ENCODE results near the gene COMMD6. TPM values are rescaled to one million over a fixed set of nuclear protein-coding genes. Genes with fewer than 3 reads are reported as not detected.

Gene COMMD6
- total and polyA plus RNA-seq, 2 experiments from 2014 or later = 79.3 to 364 TPM

- no peak overlapping the region for H3K27ac ChIP-seq
- in situ Hi-C loops (cut with MboI) = no loop called here
- no peaks in the 10 kb centered on the region for H3K27me3 ChIP-seq (replicated peaks; ENCODE audit: insufficient read depth)
- H3K9ac ChIP-seq = no peak overlapping the region
- no peak overlapping the region for H3K4me3 ChIP-seq
- H3K4me1 ChIP-seq (ENCODE audit: insufficient read depth) = no peaks in the 10 kb centered on the region; the same call in 1 of the 2 replicates
- DNase-seq = no peak
- H3K79me2 ChIP-seq (ENCODE audit: insufficient read depth) = peaks cover 63% of the 10 kb centered on the region
- no peaks in the 10 kb centered on the region for H4K20me1 ChIP-seq (ENCODE audit: insufficient read depth)
- no peak for TF ChIP-seq EZH2 (IDR thresholded peaks at IDR 0.05; ENCODE audit: insufficient read depth, poor library complexity, severe bottlenecking)
- TF ChIP-seq EZH2phosphoT487 (IDR thresholded peaks at IDR 0.05; ENCODE audit: insufficient read depth, low read depth) = no peak
- WGBS, 2 experiments (ENCODE audit: low coverage in 1 of 2, low lambda C conversion rate in 2 of 2, missing lambda C conversion rate in 2 of 2) = 95 to 97% methylated on average over 4 of the region's 4 CpGs
- no peak overlapping the region for H3K4me2 ChIP-seq (ENCODE audit: unreplicated experiment)
- H3F3A ChIP-seq (ENCODE audit: insufficient read depth) = peaks cover 9% of the 10 kb centered on the region; the same call in 1 of the 2 replicates
- no peak overlapping the region for H2AFZ ChIP-seq
- H3K9me3 ChIP-seq (ENCODE audit: low read depth) = no peaks in the 10 kb centered on the region
- H3K9me2 ChIP-seq (ENCODE audit: insufficient read depth) = no peaks in the 10 kb centered on the region
- H3K36me3 ChIP-seq (ENCODE audit: low read depth) = no peaks in the 10 kb centered on the region
These were observed 59.0 kb downstream of the COMMD6 start for GRCh38 chr13:75478659-75479058.

Other genes starting within 250 kb of the COMMD6 start
- 13.5 and 19.3 TPM in 2 replicates for gene TBC1D4, start 55.7 kb downstream of the COMMD6 start, total RNA-seq (2014; rRNA removed; shearing (Covaris generic))
- gene TBC1D4, start 55.7 kb downstream of the COMMD6 start, polyA plus RNA-seq (2016; fragmentation: Nextera tagmentation; extraction: Ambion mirVana) = 5.5 and 6.7 TPM in 2 replicates
- 42.8 and 46.7 TPM in 2 replicates for gene UCHL3, start 11.9 kb upstream of the COMMD6 start, total RNA-seq (2014; rRNA removed; shearing (Covaris generic))
- 116 and 118 TPM in 2 replicates for gene UCHL3, start 11.9 kb upstream of the COMMD6 start, polyA plus RNA-seq (2016; fragmentation: Nextera tagmentation; extraction: Ambion mirVana)
- gene LMO7, start 98.5 kb upstream of the COMMD6 start, total RNA-seq (2014; rRNA removed; shearing (Covaris generic)) = 269 and 318 TPM in 2 replicates
- gene LMO7, start 98.5 kb upstream of the COMMD6 start, polyA plus RNA-seq (2016; fragmentation: Nextera tagmentation; extraction: Ambion mirVana) = 276 and 288 TPM in 2 replicates